Ishikawa (cell line): Measurements from ENCODE around the gene RPS27L.

Experiments
- CEBPB ChIP-seq: IDR thresholded peaks from 2 replicates; pipeline ENCODE4 v1.6.1; 2012
- CREB1 ChIP-seq: IDR thresholded peaks from 2 replicates; pipeline ENCODE4 v1.6.1; 2012; ENCODE audit warnings: low read depth
- EGR1 ChIP-seq: IDR thresholded peaks from 2 replicates; pipeline ENCODE4 v1.6.1; 2012
- EP300 ChIP-seq: IDR thresholded peaks from 2 replicates; pipeline ENCODE4 v1.6.1; 2012; ENCODE audit warnings: borderline replicate concordance
- FOXM1 ChIP-seq: IDR thresholded peaks from 2 replicates; pipeline ENCODE4 v1.6.1; 2012; ENCODE audit warnings: low read depth, borderline replicate concordance
- MAX ChIP-seq: IDR thresholded peaks from 2 replicates; pipeline ENCODE4 v1.6.1; 2012
- NFIC ChIP-seq: IDR thresholded peaks from 2 replicates; pipeline ENCODE4 v1.6.1; 2012
- RAD21 ChIP-seq: IDR thresholded peaks from 2 replicates; pipeline ENCODE4 v1.6.1; 2012; ENCODE audit warnings: low read depth
- REST ChIP-seq: IDR thresholded peaks from 2 replicates; pipeline ENCODE4 v1.6.1; 2012; ENCODE audit warnings: low read depth, mild to moderate bottlenecking
- TAF1 ChIP-seq: IDR thresholded peaks from 2 replicates; pipeline ENCODE4 v1.6.1; 2012; ENCODE audit warnings: low read depth, mild to moderate bottlenecking
- TCF12 ChIP-seq: IDR thresholded peaks from 2 replicates; pipeline ENCODE4 v1.6.1; 2012; ENCODE audit warnings: low read depth
- TEAD4 ChIP-seq: IDR thresholded peaks from 2 replicates; pipeline ENCODE4 v1.6.1; 2012
- USF1 ChIP-seq: IDR thresholded peaks from 2 replicates; pipeline ENCODE4 v1.6.1; 2012
- YY1 ChIP-seq: IDR thresholded peaks from 2 replicates; pipeline ENCODE4 v1.6.1; 2012; ENCODE audit warnings: low read depth
- ZBTB7A ChIP-seq: IDR thresholded peaks from 2 replicates; pipeline ENCODE4 v1.6.1; 2012; ENCODE audit warnings: low read depth

The RPS27L gene

DNA sequence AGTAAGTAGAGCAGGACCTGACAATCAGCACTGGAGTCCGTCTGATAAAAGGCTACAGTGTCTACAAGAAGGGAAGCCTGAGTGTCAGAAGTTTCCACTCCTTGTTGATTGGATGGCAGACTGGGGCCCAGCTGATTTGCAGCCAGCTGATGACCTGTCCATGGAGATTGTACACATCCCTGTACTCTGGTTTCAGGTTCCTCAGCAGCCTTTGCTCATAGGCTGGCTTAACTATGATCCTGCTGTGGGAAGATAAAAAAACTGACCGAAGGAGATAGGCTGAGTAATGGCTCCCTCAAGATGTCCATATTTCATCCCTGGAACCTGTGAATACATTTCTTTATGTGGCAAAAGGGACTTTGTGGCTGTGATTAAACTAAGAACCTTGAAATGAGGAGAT is 47.4 kb downstream of the RPS27L start:
- TF ChIP-seq YY1 (no peak), CEBPB (no peak), REST (no peak), MAX (no peak), FOXM1 (no peak), NFIC (no peak), EP300 (no peak), ZBTB7A (no peak), USF1 (no peak), CREB1 (no peak), RAD21 (no peak)

DNA sequence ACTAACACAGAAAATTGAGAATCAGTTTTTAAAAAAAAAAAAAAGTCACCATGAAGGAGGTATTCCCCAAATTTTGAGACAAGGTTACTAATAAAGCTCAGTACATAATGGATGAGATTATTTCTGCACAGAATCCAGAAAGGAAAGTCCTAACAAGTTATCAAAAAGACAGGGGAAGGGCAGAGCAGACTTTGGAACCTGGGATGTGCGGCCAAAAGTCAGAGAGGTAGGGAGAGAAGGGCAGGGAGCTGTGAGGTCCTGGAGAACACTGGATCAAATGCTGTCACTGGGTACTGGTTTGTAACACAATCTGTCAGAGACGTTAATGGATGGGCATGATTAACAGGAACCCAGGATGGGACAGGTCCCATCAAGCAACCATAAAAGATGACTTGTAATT is 47.8 kb downstream of the RPS27L start:
- TF ChIP-seq CEBPB (no peak), TCF12 (no peak), EGR1 (no peak), FOXM1 (no peak), TAF1 (no peak), REST (no peak), CREB1 (no peak), RAD21 (no peak), TEAD4 (no peak), USF1 (no peak), MAX (no peak), YY1 (no peak), EP300 (no peak), NFIC (no peak), ZBTB7A (no peak)

DNA sequence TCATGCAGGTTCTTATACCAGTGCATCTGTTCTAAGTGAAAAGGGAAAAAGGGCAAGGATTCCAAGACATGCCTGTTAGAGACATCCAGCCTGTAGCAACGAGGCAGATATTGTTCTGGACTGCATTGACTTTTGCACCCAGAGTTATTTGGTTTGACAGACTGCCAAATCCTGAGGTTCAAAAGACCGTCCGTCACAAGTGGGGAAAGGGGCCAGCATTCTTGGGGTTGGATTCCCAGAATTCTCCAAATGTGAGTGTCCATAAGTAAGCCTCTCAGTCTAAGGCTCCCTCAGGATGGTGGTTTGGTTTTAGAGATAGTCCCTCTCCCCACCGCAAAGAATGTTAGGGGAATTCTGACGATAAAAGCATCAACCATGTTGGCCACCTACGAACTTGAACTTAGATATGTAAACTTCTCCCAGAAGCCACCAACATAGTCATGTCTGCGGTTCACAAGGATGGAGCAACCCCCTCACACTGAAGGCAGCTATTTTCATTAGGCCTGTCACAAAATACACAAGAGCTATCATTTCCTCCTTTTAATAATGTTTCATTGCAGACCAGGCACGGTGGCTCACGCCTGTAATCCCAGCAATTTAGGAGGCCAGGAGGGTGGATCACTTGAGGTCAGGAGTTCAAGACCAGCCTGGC is 49.3 kb downstream of the RPS27L start:
- TF ChIP-seq REST (no peak), USF1 (no peak), FOXM1 (no peak), TCF12 (no peak), NFIC (no peak), EGR1 (no peak), MAX (no peak), CEBPB (no peak), TAF1 (no peak), RAD21 (no peak), TEAD4 (no peak), CREB1 (no peak), YY1 (no peak), ZBTB7A (no peak), EP300 (no peak)

DNA sequence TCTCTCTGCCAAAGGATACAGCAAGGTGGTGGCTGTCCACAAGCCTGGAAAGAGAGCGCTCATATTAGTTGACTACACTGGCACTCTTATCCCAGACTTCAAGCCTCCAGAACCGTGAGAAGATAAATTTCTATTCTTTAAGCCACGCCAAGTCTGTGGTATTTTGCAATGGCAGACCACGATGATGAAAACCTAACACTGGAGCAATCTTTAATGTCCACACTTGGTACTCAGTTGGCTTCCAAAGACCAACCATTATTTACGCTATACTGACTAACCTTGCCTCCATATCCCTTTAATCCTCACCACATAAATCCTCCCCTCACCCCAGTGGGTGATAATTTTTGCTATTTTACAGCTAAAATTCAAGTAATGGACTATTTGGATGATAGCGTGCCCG is 52.5 kb downstream of the RPS27L start:
- TF ChIP-seq TAF1 = no peak
- TF ChIP-seq REST = no peak
- TF ChIP-seq ZBTB7A = no peak
- TF ChIP-seq CEBPB = no peak
- no peak for TF ChIP-seq EGR1
- TF ChIP-seq NFIC = no peak
- no peak for TF ChIP-seq MAX
- TF ChIP-seq CREB1 = no peak
- TF ChIP-seq EP300 = no peak
